ENCODE measurements around the gene POP4. TPM values are rescaled to one million over a fixed set of nuclear protein-coding genes. Genes with fewer than 3 reads are reported as not detected.
A peak's percentile ranks its signal among the peaks of the same experiment; 100 is the strongest.

The POP4 gene
- total and polyA plus RNA-seq, 9 of the 15 experiments (the other 6 are each of a cell fraction or from before 2014, with no cell fraction given) = 42.1 to 128 (median 99.0) TPM

DNA sequence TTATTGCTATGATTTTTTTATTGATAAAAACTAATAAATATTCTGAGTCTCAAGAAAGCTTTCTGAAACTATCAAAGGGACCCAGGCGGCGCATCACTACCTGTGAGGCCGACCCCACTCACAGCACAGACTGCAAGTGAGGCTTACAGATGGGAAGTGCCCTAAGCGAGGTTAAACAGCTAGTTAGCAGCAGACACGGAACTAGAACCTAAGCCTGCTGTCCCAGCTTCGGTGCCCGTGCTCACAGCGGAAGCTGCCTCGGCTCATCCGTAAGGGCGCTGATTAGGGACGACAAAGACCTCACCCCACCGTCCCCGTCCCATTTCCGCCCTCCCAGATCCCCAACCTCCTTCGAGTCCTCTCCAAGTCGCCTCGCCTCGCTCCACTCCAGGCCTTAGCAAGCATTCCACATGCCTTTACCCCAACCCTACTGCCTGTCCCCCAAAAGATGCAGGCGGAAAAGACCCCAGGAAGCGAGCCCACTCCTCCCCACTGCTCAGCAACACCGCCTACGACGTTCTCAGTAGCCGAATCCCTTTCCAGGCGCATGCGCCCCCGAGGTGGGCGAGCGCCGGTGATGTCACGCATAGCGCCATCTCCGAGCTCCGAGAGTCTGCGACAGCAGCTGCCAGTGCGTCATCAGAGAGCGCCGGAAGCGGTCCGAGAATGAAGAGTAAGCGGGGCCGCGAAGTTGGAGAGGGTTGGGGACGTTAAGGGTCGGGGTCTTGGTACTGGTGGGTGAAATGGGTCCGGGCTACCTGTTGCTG lies at the start of gene POP4 (continued):
- TF ChIP-seq, protein P1, sequence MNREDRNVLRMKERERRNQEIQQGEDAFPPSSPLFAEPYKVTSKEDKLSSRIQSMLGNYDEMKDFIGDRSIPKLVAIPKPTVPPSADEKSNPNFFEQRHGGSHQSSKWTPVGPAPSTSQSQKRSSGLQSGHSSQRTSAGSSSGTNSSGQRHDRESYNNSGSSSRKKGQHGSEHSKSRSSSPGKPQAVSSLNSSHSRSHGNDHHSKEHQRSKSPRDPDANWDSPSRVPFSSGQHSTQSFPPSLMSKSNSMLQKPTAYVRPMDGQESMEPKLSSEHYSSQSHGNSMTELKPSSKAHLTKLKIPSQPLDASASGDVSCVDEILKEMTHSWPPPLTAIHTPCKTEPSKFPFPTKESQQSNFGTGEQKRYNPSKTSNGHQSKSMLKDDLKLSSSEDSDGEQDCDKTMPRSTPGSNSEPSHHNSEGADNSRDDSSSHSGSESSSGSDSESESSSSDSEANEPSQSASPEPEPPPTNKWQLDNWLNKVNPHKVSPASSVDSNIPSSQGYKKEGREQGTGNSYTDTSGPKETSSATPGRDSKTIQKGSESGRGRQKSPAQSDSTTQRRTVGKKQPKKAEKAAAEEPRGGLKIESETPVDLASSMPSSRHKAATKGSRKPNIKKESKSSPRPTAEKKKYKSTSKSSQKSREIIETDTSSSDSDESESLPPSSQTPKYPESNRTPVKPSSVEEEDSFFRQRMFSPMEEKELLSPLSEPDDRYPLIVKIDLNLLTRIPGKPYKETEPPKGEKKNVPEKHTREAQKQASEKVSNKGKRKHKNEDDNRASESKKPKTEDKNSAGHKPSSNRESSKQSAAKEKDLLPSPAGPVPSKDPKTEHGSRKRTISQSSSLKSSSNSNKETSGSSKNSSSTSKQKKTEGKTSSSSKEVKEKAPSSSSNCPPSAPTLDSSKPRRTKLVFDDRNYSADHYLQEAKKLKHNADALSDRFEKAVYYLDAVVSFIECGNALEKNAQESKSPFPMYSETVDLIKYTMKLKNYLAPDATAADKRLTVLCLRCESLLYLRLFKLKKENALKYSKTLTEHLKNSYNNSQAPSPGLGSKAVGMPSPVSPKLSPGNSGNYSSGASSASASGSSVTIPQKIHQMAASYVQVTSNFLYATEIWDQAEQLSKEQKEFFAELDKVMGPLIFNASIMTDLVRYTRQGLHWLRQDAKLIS (CRISPR knock-in tag; IDR thresholded peaks at IDR 0.05) = 0 out of 2 replicates have a peak, but pooled peaks have one; percentile 21
- TF ChIP-seq SP1 (CRISPR knock-in tag; IDR thresholded peaks at IDR 0.05) (peak; percentile 63), RUNX1 (IDR thresholded peaks at IDR 0.05; ENCODE audit: low read depth) (0 out of 2 replicates have a peak, but pooled peaks have one; percentile 29), SMARCB1 (IDR thresholded peaks at IDR 0.05; ENCODE audit: insufficient read length, low read depth) (no peak), FOXM1 (IDR thresholded peaks at IDR 0.05; ENCODE audit: low read depth) (no peak), FOXM1 (CRISPR knock-in tag; IDR thresholded peaks at IDR 0.05; ENCODE audit: low read depth) (no peak), ZNF184 (CRISPR knock-in tag; IDR thresholded peaks at IDR 0.05) (no peak), HLTF (IDR thresholded peaks at IDR 0.05) (peak; percentile 79; the same call in 1 of the 2 replicates), ZBTB7A (IDR thresholded peaks at IDR 0.05; ENCODE audit: borderline replicate concordance, control insufficient read depth, low read depth, low read length) (peak; percentile 93), PRPF4 (IDR thresholded peaks at IDR 0.05; ENCODE audit: insufficient read depth, low read depth, low read length, poor library complexity, severe bottlenecking) (no peak), DPF2 (IDR thresholded peaks at IDR 0.05) (peak; percentile 42; the same call in 1 of the 2 replicates), KAT2B (IDR thresholded peaks at IDR 0.05; ENCODE audit: low read depth, low read length) (no peak), RFX7 (CRISPR knock-in tag; IDR thresholded peaks at IDR 0.05) (no peak), PCBP1 (IDR thresholded peaks at IDR 0.05; ENCODE audit: low read depth, low read length, poor library complexity, severe bottlenecking) (peak; percentile 29), SPI1 (IDR thresholded peaks at IDR 0.05; ENCODE audit: borderline replicate concordance, low read depth, low read length) (peak; percentile 46; the same call in 1 of the 2 replicates)
- TF ChIP-seq, protein P2, sequence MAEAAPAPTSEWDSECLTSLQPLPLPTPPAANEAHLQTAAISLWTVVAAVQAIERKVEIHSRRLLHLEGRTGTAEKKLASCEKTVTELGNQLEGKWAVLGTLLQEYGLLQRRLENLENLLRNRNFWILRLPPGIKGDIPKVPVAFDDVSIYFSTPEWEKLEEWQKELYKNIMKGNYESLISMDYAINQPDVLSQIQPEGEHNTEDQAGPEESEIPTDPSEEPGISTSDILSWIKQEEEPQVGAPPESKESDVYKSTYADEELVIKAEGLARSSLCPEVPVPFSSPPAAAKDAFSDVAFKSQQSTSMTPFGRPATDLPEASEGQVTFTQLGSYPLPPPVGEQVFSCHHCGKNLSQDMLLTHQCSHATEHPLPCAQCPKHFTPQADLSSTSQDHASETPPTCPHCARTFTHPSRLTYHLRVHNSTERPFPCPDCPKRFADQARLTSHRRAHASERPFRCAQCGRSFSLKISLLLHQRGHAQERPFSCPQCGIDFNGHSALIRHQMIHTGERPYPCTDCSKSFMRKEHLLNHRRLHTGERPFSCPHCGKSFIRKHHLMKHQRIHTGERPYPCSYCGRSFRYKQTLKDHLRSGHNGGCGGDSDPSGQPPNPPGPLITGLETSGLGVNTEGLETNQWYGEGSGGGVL (CRISPR knock-in tag; IDR thresholded peaks at IDR 0.05) = no peak
- TF ChIP-seq, protein P3, sequence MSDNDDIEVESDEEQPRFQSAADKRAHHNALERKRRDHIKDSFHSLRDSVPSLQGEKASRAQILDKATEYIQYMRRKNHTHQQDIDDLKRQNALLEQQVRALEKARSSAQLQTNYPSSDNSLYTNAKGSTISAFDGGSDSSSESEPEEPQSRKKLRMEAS (CRISPR knock-in tag; IDR thresholded peaks at IDR 0.05) = peak; percentile 38; the same call in 1 of the 2 replicates
- TF ChIP-seq, protein P4, sequence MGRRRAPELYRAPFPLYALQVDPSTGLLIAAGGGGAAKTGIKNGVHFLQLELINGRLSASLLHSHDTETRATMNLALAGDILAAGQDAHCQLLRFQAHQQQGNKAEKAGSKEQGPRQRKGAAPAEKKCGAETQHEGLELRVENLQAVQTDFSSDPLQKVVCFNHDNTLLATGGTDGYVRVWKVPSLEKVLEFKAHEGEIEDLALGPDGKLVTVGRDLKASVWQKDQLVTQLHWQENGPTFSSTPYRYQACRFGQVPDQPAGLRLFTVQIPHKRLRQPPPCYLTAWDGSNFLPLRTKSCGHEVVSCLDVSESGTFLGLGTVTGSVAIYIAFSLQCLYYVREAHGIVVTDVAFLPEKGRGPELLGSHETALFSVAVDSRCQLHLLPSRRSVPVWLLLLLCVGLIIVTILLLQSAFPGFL (CRISPR knock-in tag; IDR thresholded peaks at IDR 0.05) = peak; percentile 82; the same call in 1 of the 2 replicates
- TF ChIP-seq, protein P5, sequence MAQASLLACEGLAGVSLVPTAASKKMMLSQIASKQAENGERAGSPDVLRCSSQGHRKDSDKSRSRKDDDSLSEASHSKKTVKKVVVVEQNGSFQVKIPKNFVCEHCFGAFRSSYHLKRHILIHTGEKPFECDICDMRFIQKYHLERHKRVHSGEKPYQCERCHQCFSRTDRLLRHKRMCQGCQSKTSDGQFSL (CRISPR knock-in tag; IDR thresholded peaks at IDR 0.05) = no peak
- TF ChIP-seq, protein P5 (tag; IDR thresholded peaks at IDR 0.05) = no peak

All from K562 (cell line).